KMS-11 (cell line): ENCODE data around the gene DGCR2.

Experiments used
- H2AFZ ChIP-seq: fragments of 200-600 bp; sonication (generic); 2 replicates; pipeline ENCODE4 v1.6.1; 2016; ENCODE audit warnings: antibody characterized with exemption, mixed run types, low read depth
- H3K27ac ChIP-seq: fragments of 200-600 bp; sonication (generic); 2 replicates; pipeline ENCODE4 v1.6.1; 2016; ENCODE audit warnings: mild to moderate bottlenecking, mixed run types
- H3K27me3 ChIP-seq: fragments of 200-600 bp; sonication (generic); 2 replicates; pipeline ENCODE4 v1.6.1; 2017; ENCODE audit warnings: mild to moderate bottlenecking, low read depth, mixed run types, moderate library complexity; ENCODE audit not compliant: insufficient read depth
- H3K36me3 ChIP-seq: fragments of 200-600 bp; sonication (generic); 2 replicates; pipeline ENCODE4 v1.6.1; 2017; ENCODE audit warnings: mild to moderate bottlenecking, mixed run types; ENCODE audit not compliant: insufficient read depth
- H3K4me1 ChIP-seq: fragments of 200-600 bp; sonication (generic); 2 replicates; pipeline ENCODE4 v1.6.1; 2016; ENCODE audit warnings: mild to moderate bottlenecking, low read depth, mixed run types; ENCODE audit not compliant: poor library complexity, severe bottlenecking
- H3K4me2 ChIP-seq: fragments of 200-600 bp; sonication (generic); 2 replicates; pipeline ENCODE4 v1.7.0; 2016; ENCODE audit warnings: mild to moderate bottlenecking, mixed run types
- H3K4me3 ChIP-seq: fragments of 200-600 bp; sonication (generic); IDR thresholded peaks from 2 replicates; pipeline ENCODE4 v1.6.1; 2017; ENCODE audit warnings: low read depth, low read length, mixed read lengths; ENCODE audit not compliant: insufficient read depth
- H3K79me2 ChIP-seq: fragments of 200-600 bp; sonication (generic); 2 replicates; pipeline ENCODE4 v1.6.1; 2016; ENCODE audit warnings: low read depth, mixed run types; ENCODE audit not compliant: insufficient read depth
- H3K9ac ChIP-seq: fragments of 200-600 bp; sonication (generic); 2 replicates; pipeline ENCODE4 v1.6.1; 2016; ENCODE audit warnings: mild to moderate bottlenecking, mixed run types
- H4K20me1 ChIP-seq: fragments of 200-600 bp; sonication (generic); 2 replicates; pipeline ENCODE4 v1.6.1; 2016; ENCODE audit warnings: mild to moderate bottlenecking, mixed run types; ENCODE audit not compliant: insufficient read depth
- TF ChIP-seq, protein P1 (sequence below): fragments of 200-600 bp; sonication (generic); conservative IDR thresholded peaks from 2 replicates; pipeline ENCODE4 v1.6.1; 2017; ENCODE audit warnings: low read depth, mild to moderate bottlenecking, antibody characterized with exemption, low read length, moderate library complexity, mixed read lengths

Gene DGCR2

DNA sequence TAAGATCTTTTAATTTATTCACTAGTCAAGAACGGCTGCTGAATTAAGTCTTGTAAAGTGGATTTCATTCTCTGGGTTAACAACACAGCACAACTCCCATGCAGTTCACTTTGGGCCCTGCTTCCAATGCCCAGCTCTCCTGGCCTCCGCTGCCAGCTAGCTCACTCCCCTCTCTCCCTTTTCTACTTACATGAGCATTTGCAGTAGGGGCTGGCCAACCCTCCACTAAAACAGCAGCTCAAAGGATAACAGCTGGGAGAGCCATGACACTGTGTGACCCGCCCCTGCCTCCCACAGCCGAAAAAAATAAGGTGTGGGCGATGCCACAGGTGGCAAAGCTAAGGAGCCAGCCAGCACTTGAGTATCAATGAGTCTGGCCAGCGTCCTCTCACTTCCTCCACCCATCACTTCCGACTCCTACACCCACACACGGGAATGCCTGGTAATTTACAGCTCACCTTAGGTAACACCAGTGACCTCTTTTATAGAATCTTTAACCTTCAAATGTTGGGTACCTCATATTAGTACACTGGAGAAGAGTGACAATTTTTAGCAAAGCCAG is 56.8 kb downstream of the DGCR2 start:
- Histone ChIP-seq H4K20me1 (no peaks in the 10 kb centered on the region), H3K4me3 (no peak overlapping the region), H3K36me3 (no peaks in the 10 kb centered on the region), H3K9ac (no peak overlapping the region), H3K27me3 (no peaks in the 10 kb centered on the region), H3K4me1 (no peaks in the 10 kb centered on the region), H2AFZ (no peak overlapping the region), H3K4me2 (no peak overlapping the region), H3K27ac (no peak overlapping the region), H3K79me2 (no peaks in the 10 kb centered on the region)
- TF ChIP-seq, protein P1, sequence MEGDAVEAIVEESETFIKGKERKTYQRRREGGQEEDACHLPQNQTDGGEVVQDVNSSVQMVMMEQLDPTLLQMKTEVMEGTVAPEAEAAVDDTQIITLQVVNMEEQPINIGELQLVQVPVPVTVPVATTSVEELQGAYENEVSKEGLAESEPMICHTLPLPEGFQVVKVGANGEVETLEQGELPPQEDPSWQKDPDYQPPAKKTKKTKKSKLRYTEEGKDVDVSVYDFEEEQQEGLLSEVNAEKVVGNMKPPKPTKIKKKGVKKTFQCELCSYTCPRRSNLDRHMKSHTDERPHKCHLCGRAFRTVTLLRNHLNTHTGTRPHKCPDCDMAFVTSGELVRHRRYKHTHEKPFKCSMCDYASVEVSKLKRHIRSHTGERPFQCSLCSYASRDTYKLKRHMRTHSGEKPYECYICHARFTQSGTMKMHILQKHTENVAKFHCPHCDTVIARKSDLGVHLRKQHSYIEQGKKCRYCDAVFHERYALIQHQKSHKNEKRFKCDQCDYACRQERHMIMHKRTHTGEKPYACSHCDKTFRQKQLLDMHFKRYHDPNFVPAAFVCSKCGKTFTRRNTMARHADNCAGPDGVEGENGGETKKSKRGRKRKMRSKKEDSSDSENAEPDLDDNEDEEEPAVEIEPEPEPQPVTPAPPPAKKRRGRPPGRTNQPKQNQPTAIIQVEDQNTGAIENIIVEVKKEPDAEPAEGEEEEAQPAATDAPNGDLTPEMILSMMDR, result no peak

DNA sequence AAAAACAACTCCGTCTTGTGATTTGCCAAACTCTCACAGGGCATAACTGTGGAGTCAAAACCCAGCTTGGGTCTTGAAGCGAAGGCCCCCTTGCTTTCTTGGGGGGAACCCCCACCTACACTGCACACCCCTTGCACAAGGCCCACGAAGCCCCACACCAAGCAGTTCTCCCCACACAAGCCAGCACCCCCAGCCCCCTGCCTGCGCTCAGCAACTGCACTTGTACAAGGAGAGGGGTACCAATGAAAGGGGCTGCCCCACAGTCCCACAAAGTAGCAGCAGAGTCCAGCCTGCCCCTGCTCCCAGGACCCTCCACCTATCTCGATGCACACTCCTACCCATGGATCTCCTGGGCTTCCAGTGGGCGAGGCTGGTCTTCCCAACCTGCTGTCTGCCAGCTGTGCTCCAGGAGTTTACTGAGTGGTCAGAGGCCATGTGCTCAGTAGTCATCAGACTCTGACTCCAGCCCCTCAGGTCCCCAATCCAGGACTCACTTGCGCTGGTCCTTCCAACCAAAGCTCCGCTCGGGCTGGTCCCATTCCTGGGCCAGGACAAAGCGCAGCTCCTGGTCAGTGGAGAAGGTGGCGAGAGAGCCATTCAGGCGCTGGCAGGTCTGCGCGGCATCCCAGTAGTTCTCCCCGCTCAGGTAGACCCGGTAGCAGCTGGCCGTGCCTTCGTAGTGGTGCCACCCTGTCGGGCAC is 57.7 kb downstream of the DGCR2 start:
- Histone ChIP-seq H3K4me2 (no peak overlapping the region), H2AFZ (no peak overlapping the region), H3K4me1 (no peaks in the 10 kb centered on the region), H3K79me2 (no peaks in the 10 kb centered on the region), H3K36me3 (no peaks in the 10 kb centered on the region), H3K4me3 (no peak overlapping the region), H3K9ac (no peak overlapping the region), H3K27ac (no peak overlapping the region), H4K20me1 (no peaks in the 10 kb centered on the region), H3K27me3 (no peaks in the 10 kb centered on the region)
- TF ChIP-seq, protein P1, result no peak

DNA sequence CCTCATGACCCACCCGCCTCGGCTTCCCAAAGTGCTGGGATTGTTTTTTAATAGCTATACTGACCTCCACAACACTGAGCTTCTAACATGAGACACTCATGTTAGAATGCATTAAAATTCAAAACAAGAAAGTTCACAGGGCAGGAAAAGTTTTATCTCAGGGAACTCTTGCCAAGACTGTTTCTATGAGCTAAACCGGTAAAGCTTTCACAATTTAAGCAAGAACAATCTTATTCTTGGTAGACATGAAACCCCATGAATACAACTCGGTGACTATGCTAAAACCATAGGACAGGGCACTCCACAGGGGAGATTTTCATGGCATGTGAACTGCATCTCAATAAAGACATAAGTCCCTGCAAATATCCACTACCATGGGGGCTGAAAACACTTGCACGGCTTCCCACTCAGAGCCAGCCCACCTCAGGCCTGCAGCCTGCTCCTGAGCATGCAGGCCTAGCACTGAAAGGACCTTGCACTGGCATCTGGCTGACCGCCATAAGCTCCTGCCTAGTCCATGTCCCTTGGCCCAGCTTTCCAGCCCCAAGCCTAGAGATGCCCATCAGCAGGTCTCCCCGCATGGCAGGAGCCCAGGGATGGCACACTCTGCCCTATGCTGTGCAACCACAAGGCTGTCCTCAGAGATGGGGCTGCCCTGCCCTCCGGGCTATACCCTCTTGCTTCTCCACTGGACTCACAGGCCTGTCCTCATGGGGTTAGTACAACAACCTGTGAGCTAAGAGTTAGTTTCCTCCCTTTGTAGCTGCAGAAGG is 58.4 kb downstream of the DGCR2 start:
- Histone ChIP-seq H3K27me3 (no peaks in the 10 kb centered on the region), H3K79me2 (no peaks in the 10 kb centered on the region), H3K4me3 (no peak overlapping the region), H4K20me1 (no peaks in the 10 kb centered on the region), H2AFZ (no peak overlapping the region), H3K27ac (no peak overlapping the region), H3K4me1 (no peaks in the 10 kb centered on the region), H3K36me3 (no peaks in the 10 kb centered on the region), H3K9ac (no peak overlapping the region), H3K4me2 (no peak overlapping the region)
- TF ChIP-seq, protein P1, result no peak

DNA sequence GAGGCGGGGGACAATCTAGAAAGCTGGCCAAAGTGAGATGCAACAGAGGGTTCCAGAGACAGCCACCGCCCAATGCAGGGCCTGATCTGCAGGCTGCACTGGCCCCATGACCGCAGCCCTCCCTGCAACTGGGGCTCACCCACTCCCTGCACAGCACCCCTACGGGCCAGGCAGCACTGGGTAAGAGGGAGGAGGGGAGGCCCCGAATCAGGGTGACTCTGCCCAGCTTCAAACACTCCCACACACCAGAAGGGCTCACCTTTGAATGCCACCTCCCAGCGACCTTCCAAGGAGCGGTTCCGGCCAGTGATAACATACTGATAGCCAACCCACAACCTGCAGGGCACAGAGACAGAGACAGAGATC is 59.3 kb downstream of the DGCR2 start:
- Histone ChIP-seq H3K27me3 (no peaks in the 10 kb centered on the region), H3K9ac (no peak overlapping the region), H3K4me2 (no peak overlapping the region), H4K20me1 (no peaks in the 10 kb centered on the region), H3K79me2 (no peaks in the 10 kb centered on the region), H3K36me3 (no peaks in the 10 kb centered on the region), H3K27ac (no peak overlapping the region), H3K4me3 (no peak overlapping the region), H3K4me1 (no peaks in the 10 kb centered on the region), H2AFZ (no peak overlapping the region)
- TF ChIP-seq, protein P1, result no peak
